ENCODE measurements around the gene TKTL1. TPM values are rescaled to one million over a fixed set of nuclear protein-coding genes. Genes with fewer than 3 reads are reported as not detected.

Gene TKTL1
- total and polyA plus RNA-seq, 2 experiments from 2014 or later: 0.52 TPM; not detected in 1

GRCh38 chrX:154309041-154309775 lies 13.6 kb downstream of the TKTL1 start:
- no peaks in the 10 kb centered on the region for H3K27me3 ChIP-seq
- H3K9me2 ChIP-seq (replicated peaks; ENCODE audit: insufficient read depth): no peaks in the 10 kb centered on the region
- no peak for DNase-seq (ENCODE audit: low spot score)
- no peaks in the 10 kb centered on the region for H3K9me3 ChIP-seq (ENCODE audit: low read depth)
- H3K36me3 ChIP-seq (replicated peaks; ENCODE audit: insufficient read depth, low read depth): no peaks in the 10 kb centered on the region
- no peak overlapping the region for H3K4me2 ChIP-seq
- no peaks in the 10 kb centered on the region for H3K79me2 ChIP-seq
- H2AFZ ChIP-seq: no peak overlapping the region
- H3K4me1 ChIP-seq (ENCODE audit: insufficient read depth): no peaks in the 10 kb centered on the region
- no peak for TF ChIP-seq EZH2phosphoT487 (IDR thresholded peaks at IDR 0.05; ENCODE audit: low read depth, severe bottlenecking, unreplicated experiment)
- no peak for TF ChIP-seq EZH2 (IDR thresholded peaks at IDR 0.05; ENCODE audit: borderline replicate concordance)
- TF ChIP-seq CTCF (IDR thresholded peaks at IDR 0.05; ENCODE audit: poor library complexity): no peak
- H3K27ac ChIP-seq: no peak overlapping the region
- no peak overlapping the region for H3K4me3 ChIP-seq
- no peaks in the 10 kb centered on the region for H4K20me1 ChIP-seq (ENCODE audit: insufficient read depth, poor library complexity, severe bottlenecking)
- 76% methylated on average over 16 of the region's 16 CpGs for WGBS (ENCODE audit: low lambda C conversion rate, missing lambda C conversion rate)

DNA sequence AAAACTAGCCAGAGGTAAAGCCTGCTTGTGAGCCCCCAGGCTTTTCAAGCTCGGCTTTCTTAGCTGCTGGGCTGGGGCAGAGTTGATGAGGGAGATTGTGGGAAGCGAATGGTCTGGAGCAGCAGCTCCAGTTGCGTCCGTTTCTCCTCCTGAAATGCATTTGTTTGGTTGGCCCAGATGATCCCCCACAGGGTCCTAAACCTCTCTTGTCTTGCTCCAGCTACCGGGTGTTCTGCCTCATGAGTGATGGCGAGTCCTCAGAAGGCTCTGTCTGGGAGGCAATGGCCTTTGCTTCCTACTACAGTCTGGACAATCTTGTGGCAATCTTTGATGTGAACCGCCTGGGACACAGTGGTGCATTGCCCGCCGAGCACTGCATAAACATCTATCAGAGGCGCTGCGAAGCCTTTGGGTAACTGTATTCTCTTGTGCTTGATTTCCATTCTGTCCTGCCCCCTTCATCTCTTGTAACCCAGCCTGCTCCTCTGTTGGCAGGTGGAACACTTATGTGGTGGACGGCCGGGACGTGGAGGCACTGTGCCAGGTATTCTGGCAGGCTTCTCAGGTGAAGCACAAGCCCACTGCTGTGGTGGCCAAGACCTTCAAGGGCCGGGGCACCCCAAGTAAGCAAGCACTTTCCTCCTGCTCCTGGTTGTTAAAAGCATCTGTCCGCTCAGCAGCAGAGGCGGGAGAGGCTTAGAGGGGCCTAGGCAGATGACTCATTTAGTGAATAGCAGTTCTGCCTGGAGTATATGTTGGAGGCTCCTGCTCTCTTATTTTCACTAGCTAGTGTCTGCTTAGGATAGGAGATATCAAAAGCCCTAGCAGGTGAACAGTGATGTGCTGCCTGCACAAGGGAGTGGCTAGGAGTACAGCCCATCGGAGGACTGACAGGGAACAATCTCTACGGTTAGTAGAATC lies 15.3 kb downstream of the TKTL1 start:
- Histone ChIP-seq H3K27ac (no peak overlapping the region), H3K36me3 (replicated peaks; ENCODE audit: insufficient read depth, low read depth) (no peaks in the 10 kb centered on the region), H3K9me3 (ENCODE audit: low read depth) (no peaks in the 10 kb centered on the region), H3K79me2 (no peaks in the 10 kb centered on the region), H3K4me1 (ENCODE audit: insufficient read depth) (no peaks in the 10 kb centered on the region), H3K9me2 (replicated peaks; ENCODE audit: insufficient read depth) (no peaks in the 10 kb centered on the region), H3K4me2 (no peak overlapping the region), H4K20me1 (ENCODE audit: insufficient read depth, poor library complexity, severe bottlenecking) (no peaks in the 10 kb centered on the region), H3K27me3 (no peaks in the 10 kb centered on the region), H2AFZ (no peak overlapping the region), H3K4me3 (no peak overlapping the region)
- DNase-seq (ENCODE audit: low spot score): peak; percentile 22
- 74% methylated on average over 19 of the region's 19 CpGs for WGBS (ENCODE audit: low lambda C conversion rate, missing lambda C conversion rate)
- TF ChIP-seq CTCF (IDR thresholded peaks at IDR 0.05; ENCODE audit: poor library complexity) (no peak), EZH2phosphoT487 (IDR thresholded peaks at IDR 0.05; ENCODE audit: low read depth, severe bottlenecking, unreplicated experiment) (no peak), EZH2 (IDR thresholded peaks at IDR 0.05; ENCODE audit: borderline replicate concordance) (no peak)

GRCh38 chrX:154312116-154312515 lies 16.5 kb downstream of the TKTL1 start:
- Histone ChIP-seq H3K9me2 (replicated peaks; ENCODE audit: insufficient read depth) (no peaks in the 10 kb centered on the region), H3K79me2 (no peaks in the 10 kb centered on the region), H3K4me1 (ENCODE audit: insufficient read depth) (no peaks in the 10 kb centered on the region), H2AFZ (no peak overlapping the region), H3K27me3 (no peaks in the 10 kb centered on the region), H4K20me1 (ENCODE audit: insufficient read depth, poor library complexity, severe bottlenecking) (no peaks in the 10 kb centered on the region), H3K36me3 (replicated peaks; ENCODE audit: insufficient read depth, low read depth) (no peaks in the 10 kb centered on the region), H3K4me3 (no peak overlapping the region), H3K9me3 (ENCODE audit: low read depth) (no peaks in the 10 kb centered on the region), H3K27ac (no peak overlapping the region), H3K4me2 (no peak overlapping the region)
- no peak for TF ChIP-seq CTCF (IDR thresholded peaks at IDR 0.05; ENCODE audit: poor library complexity)
- TF ChIP-seq EZH2 (IDR thresholded peaks at IDR 0.05; ENCODE audit: borderline replicate concordance): no peak
- no peak for TF ChIP-seq EZH2phosphoT487 (IDR thresholded peaks at IDR 0.05; ENCODE audit: low read depth, severe bottlenecking, unreplicated experiment)
- no peak for DNase-seq (ENCODE audit: low spot score)
- WGBS (ENCODE audit: low lambda C conversion rate, missing lambda C conversion rate): 90% methylated on average over 7 of the region's 7 CpGs
